H9 (cell line): Measurements from ENCODE around the gene RCAN1. TPM values are rescaled to one million over a fixed set of nuclear protein-coding genes. Genes with fewer than 3 reads are reported as not detected.

Experiments
- DNase-seq: peaks from one replicate; pipeline ENCODE4 v3.0.0-alpha.2; 2017
- H2AFZ ChIP-seq: one replicate; pipeline ENCODE4 v1.6.1; 2013; ENCODE audit warnings: mild to moderate bottlenecking, low read length, control low read depth, moderate library complexity
- H2AK5ac ChIP-seq: 2 replicates; pipeline ENCODE4 v1.6.1; 2013; ENCODE audit warnings: low read length, control low read depth, mixed read lengths; ENCODE audit not compliant: insufficient read length
- H2BK120ac ChIP-seq: one replicate; pipeline ENCODE4 v1.6.1; 2013; ENCODE audit warnings: low read depth, mild to moderate bottlenecking, low read length, control low read depth, inconsistent platforms; ENCODE audit not compliant: poor library complexity, severe bottlenecking
- H2BK12ac ChIP-seq: 2 replicates; pipeline ENCODE4 v1.6.1; 2013; ENCODE audit warnings: low read length, control low read depth, mixed read lengths, low read depth; ENCODE audit not compliant: insufficient read length
- H2BK15ac ChIP-seq: 2 replicates; pipeline ENCODE4 v1.6.1; 2013; ENCODE audit warnings: low read depth, low read length, control low read depth
- H2BK20ac ChIP-seq: one replicate; pipeline ENCODE4 v1.6.1; 2013; ENCODE audit warnings: low read depth, mild to moderate bottlenecking, low read length, control low read depth, inconsistent platforms; ENCODE audit not compliant: poor library complexity, severe bottlenecking
- H2BK5ac ChIP-seq: 2 replicates; pipeline ENCODE4 v1.6.1; 2013; ENCODE audit warnings: low read length, control low read depth, mixed read lengths; ENCODE audit not compliant: insufficient read length
- H3K14ac ChIP-seq: 2 replicates; pipeline ENCODE4 v1.6.1; 2013; ENCODE audit warnings: low read length, control low read depth; ENCODE audit not compliant: insufficient read depth
- H3K18ac ChIP-seq: 2 replicates; pipeline ENCODE4 v1.6.1; 2013; ENCODE audit warnings: low read depth, mild to moderate bottlenecking, mixed read lengths, low read length, control low read depth; ENCODE audit not compliant: insufficient read length
- H3K23ac ChIP-seq: 2 replicates; pipeline ENCODE4 v1.6.1; 2013; ENCODE audit warnings: low read length, control low read depth, mixed read lengths, low read depth; ENCODE audit not compliant: insufficient read length
- H3K23me2 ChIP-seq: 2 replicates; pipeline ENCODE4 v1.6.1; 2013; ENCODE audit warnings: low read depth, mild to moderate bottlenecking, mixed read lengths, low read length, control low read depth; ENCODE audit not compliant: insufficient read length, poor library complexity, severe bottlenecking
- H3K27ac ChIP-seq: 2 replicates; pipeline ENCODE4 v1.5.1; 2013; ENCODE audit warnings: low read length, control low read depth, mixed read lengths, low read depth; ENCODE audit not compliant: insufficient read length
- H3K27me3 ChIP-seq: 2 replicates; pipeline ENCODE4 v1.6.1; 2013; ENCODE audit warnings: low read length, control low read depth, inconsistent platforms; ENCODE audit not compliant: insufficient read depth
- H3K4ac ChIP-seq: 2 replicates; pipeline ENCODE4 v1.6.1; 2013; ENCODE audit warnings: low read depth, mild to moderate bottlenecking, control low read depth, inconsistent platforms, low read length, moderate library complexity
- H3K4me1 ChIP-seq: 2 replicates; pipeline ENCODE4 v1.6.1; 2013; ENCODE audit warnings: low read length, control low read depth, inconsistent platforms; ENCODE audit not compliant: insufficient read depth
- H3K4me2 ChIP-seq: 2 replicates; pipeline ENCODE4 v1.6.1; 2013; ENCODE audit warnings: low read length, control low read depth, mixed read lengths; ENCODE audit not compliant: insufficient read length, insufficient read depth
- H3K56ac ChIP-seq: 2 replicates; pipeline ENCODE4 v1.6.1; 2013; ENCODE audit warnings: low read depth, mild to moderate bottlenecking, mixed read lengths, low read length, control low read depth; ENCODE audit not compliant: insufficient read length
- H3K79me1 ChIP-seq: 2 replicates; pipeline ENCODE4 v1.6.1; 2013; ENCODE audit warnings: low read depth, mild to moderate bottlenecking, moderate library complexity, low read length, control low read depth, inconsistent platforms; ENCODE audit not compliant: insufficient read depth, poor library complexity, severe bottlenecking
- H3K79me2 ChIP-seq: 2 replicates; pipeline ENCODE4 v1.6.1; 2013; ENCODE audit warnings: low read length, control low read depth, inconsistent platforms; ENCODE audit not compliant: insufficient read depth
- H3K9ac ChIP-seq: 2 replicates; pipeline ENCODE4 v1.6.1; 2013; ENCODE audit warnings: low read length, control low read depth, mixed read lengths; ENCODE audit not compliant: insufficient read length; ENCODE audit errors: extremely low read depth
- H3K9me3 ChIP-seq: one replicate; pipeline ENCODE4 v1.6.1; 2013; ENCODE audit warnings: low read depth, low read length, inconsistent platforms; ENCODE audit not compliant: control insufficient read depth
- H3T11ph ChIP-seq: one replicate; pipeline ENCODE4 v1.6.1; 2013; ENCODE audit warnings: mild to moderate bottlenecking, low read length, control low read depth, inconsistent platforms
- H4K20me1 ChIP-seq: one replicate; pipeline ENCODE4 v1.6.1; 2013; ENCODE audit not compliant: control insufficient read depth, insufficient read length, insufficient read depth
- H4K5ac ChIP-seq: 2 replicates; pipeline ENCODE4 v1.6.1; 2013; ENCODE audit warnings: low read depth, mild to moderate bottlenecking, mixed read lengths, low read length, control low read depth; ENCODE audit not compliant: insufficient read length
- H4K8ac ChIP-seq: replicated peaks from 2 replicates; pipeline ENCODE4 v1.6.1; 2013; ENCODE audit warnings: low read length, control low read depth, mixed read lengths, low read depth; ENCODE audit not compliant: insufficient read length
- H4K91ac ChIP-seq: 2 replicates; pipeline ENCODE4 v1.6.1; 2013; ENCODE audit warnings: low read depth, mild to moderate bottlenecking, moderate library complexity, mixed read lengths, low read length, control low read depth; ENCODE audit not compliant: insufficient read length
- H3K27ac Mint-ChIP-seq, 3 experiments: 2 replicates in 2 of 3; 3 replicates in 1 of 3; pipeline ENCODE4 v1.8.0; 2020 to 2021; ENCODE audit warnings: mixed read lengths in 3 of 3, mild to moderate bottlenecking in 1 of 3, moderate library complexity in 1 of 3
- H3K27me3 Mint-ChIP-seq: 2 replicates; pipeline ENCODE4 v1.8.0; 2021; ENCODE audit warnings: low read depth, mild to moderate bottlenecking, moderate library complexity, mixed read lengths
- H3K36me3 Mint-ChIP-seq, 3 experiments: 2 replicates in 2 of 3; 3 replicates in 1 of 3; pipeline ENCODE4 v1.8.0; 2020 to 2021; ENCODE audit warnings: low read depth in 3 of 3, mixed read lengths in 3 of 3; ENCODE audit not compliant: insufficient read depth in 1 of 3
- H3K4me1 Mint-ChIP-seq, 2 experiments: 2 replicates each; pipeline ENCODE4 v1.8.0; 2020; ENCODE audit warnings: mixed read lengths in 2 of 2
- H3K4me3 Mint-ChIP-seq, 2 experiments: 2 replicates in 1 of 2; 3 replicates in 1 of 2; pipeline ENCODE4 v1.8.0; 2020 to 2021; ENCODE audit warnings: mild to moderate bottlenecking in 2 of 2, mixed read lengths in 2 of 2, moderate library complexity in 1 of 2
- H3K9me3 Mint-ChIP-seq, 2 experiments: 2 replicates in 1 of 2; 3 replicates in 1 of 2; pipeline ENCODE4 v1.8.0; 2020; ENCODE audit warnings: mild to moderate bottlenecking in 2 of 2, mixed read lengths in 2 of 2, moderate library complexity in 1 of 2
- CTCF ChIP-seq: fragments of 200-600 bp; sonication (generic); conservative IDR thresholded peaks from 3 replicates; pipeline ENCODE4 v1.8.0; 2021; ENCODE audit warnings: antibody characterized with exemption, mild to moderate bottlenecking
- WGBS: extraction: QIAGEN DNeasy Blood & Tissue Kit; methylation state at CpG from one replicate; pipeline ENCODE4 v1.1.7; 2013; ENCODE audit warnings: missing lambda C conversion rate, low lambda C conversion rate, mixed read lengths; ENCODE audit not compliant: insufficient read length; ENCODE audit errors: extremely low coverage; 5-methylcytosine and 5-hydroxymethylcytosine counted together
- total RNA-seq: library from RNA; stranded (reverse); gene quantifications from 2 replicates; pipeline ENCODE4 v1.2.1, GENCODE V29; 2021

The RCAN1 gene
- total RNA-seq, 1 experiment from 2014 or later: 7.0 TPM

- H2AFZ ChIP-seq: no peak overlapping the region
- no peak for DNase-seq
These were observed 97.2 kb downstream of the RCAN1 start for GRCh38 chr21:34517491-34518245.

More at GRCh38 chr21:34517491-34518245, 97.2 kb downstream of the RCAN1 start:
- H3K23ac ChIP-seq: no peak overlapping the region
- no peaks in the 10 kb centered on the region for H3K9me3 ChIP-seq
- H2BK15ac ChIP-seq: no peak overlapping the region
- no peak overlapping the region for H3K4me2 ChIP-seq
- H4K91ac ChIP-seq: no peak overlapping the region
- H4K8ac ChIP-seq: no peak overlapping the region
- no peak overlapping the region for H2BK12ac ChIP-seq
- Mint-ChIP-seq H3K27me3 (no peaks in the 10 kb centered on the region; the same call in 1 of the 2 replicates), H3K36me3 (no peaks in the 10 kb centered on the region), H3K9me3 (no peaks in the 10 kb centered on the region; a peak in 1 of 5 replicates), H3K4me1 (peaks cover 31 to 34% of the 10 kb centered on the region in 2 experiments), H3K4me3 (no peak overlapping the region), H3K27ac (no peak overlapping the region)
- H3K27me3 ChIP-seq: no peaks in the 10 kb centered on the region
- H4K20me1 ChIP-seq: no peaks in the 10 kb centered on the region
- H2AK5ac ChIP-seq: no peak overlapping the region
- H3K79me2 ChIP-seq: no peaks in the 10 kb centered on the region
- peak; percentile 63 for TF ChIP-seq CTCF
- no peak overlapping the region for H3K27ac ChIP-seq
- H3K4ac ChIP-seq: no peak overlapping the region
- no peak overlapping the region for H2BK20ac ChIP-seq
- no peaks in the 10 kb centered on the region for H3K23me2 ChIP-seq
- H3K14ac ChIP-seq: no peak overlapping the region
- no peak overlapping the region for H3K18ac ChIP-seq
- no peak overlapping the region for H3K56ac ChIP-seq
- H3K9ac ChIP-seq: no peak overlapping the region
- no peak overlapping the region for H4K5ac ChIP-seq
- no peak overlapping the region for H3T11ph ChIP-seq
- no CpG with 5 or more reads among the region's 22 CpGs for WGBS
- H3K79me1 ChIP-seq: no peaks in the 10 kb centered on the region
- H2BK120ac ChIP-seq: no peak overlapping the region
- H3K4me1 ChIP-seq: no peaks in the 10 kb centered on the region
- H2BK5ac ChIP-seq: no peak overlapping the region
